22Rv1 (cell line): ENCODE results near the gene ERVK3-1.

Source experiments
- ZFX ChIP-seq: fragments of 450-650 bp; IDR thresholded peaks from 2 replicates; pipeline ENCODE4 v1.6.1; 2017; ENCODE audit warnings: antibody characterized with exemption, borderline replicate concordance
- TF ChIP-seq, protein P1 (sequence below): fragments of 450-650 bp; IDR thresholded peaks from 2 replicates; pipeline ENCODE4 v1.5.1; 2017; ENCODE audit warnings: mild to moderate bottlenecking

DNA sequence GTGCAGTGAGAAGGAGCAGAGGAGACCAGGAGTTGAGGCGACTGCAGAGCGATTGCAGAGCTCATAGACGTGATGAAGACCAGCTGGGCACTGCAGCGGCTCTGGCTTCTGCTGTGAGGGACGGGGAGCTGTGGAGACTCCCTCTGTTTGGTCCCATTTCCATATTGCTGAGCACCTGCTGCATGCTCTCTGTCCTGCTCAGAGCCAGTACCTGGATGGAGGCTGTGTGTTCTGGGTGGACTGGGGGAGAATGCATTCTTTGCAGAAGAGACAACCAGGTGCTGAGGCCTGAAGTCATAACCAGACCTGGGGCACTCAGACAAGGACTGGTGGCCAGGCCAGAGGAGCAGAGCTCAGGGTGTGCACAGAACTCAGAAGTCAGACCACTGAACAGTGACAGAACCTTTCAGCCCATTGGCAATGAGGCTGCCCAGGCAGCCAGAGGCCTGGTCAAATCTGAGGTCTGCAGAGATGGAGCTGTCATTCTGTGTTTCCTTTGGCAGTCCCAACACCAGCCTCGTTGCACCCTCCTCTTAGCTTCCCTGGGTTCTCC is 49.4 kb downstream of the ERVK3-1 start:
- TF ChIP-seq, protein P1, sequence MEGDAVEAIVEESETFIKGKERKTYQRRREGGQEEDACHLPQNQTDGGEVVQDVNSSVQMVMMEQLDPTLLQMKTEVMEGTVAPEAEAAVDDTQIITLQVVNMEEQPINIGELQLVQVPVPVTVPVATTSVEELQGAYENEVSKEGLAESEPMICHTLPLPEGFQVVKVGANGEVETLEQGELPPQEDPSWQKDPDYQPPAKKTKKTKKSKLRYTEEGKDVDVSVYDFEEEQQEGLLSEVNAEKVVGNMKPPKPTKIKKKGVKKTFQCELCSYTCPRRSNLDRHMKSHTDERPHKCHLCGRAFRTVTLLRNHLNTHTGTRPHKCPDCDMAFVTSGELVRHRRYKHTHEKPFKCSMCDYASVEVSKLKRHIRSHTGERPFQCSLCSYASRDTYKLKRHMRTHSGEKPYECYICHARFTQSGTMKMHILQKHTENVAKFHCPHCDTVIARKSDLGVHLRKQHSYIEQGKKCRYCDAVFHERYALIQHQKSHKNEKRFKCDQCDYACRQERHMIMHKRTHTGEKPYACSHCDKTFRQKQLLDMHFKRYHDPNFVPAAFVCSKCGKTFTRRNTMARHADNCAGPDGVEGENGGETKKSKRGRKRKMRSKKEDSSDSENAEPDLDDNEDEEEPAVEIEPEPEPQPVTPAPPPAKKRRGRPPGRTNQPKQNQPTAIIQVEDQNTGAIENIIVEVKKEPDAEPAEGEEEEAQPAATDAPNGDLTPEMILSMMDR, result no peak
- no peak for TF ChIP-seq ZFX
